SK-N-MC (cell line): ENCODE results near the gene GRIK2.

Experiments used
- EZH2 ChIP-seq: fragments of 200-600 bp; sonication (generic); IDR thresholded peaks from one replicate; pipeline ENCODE4 v1.6.1; 2017; ENCODE audit warnings: antibody characterized with exemption
- FOXP2 ChIP-seq: optimal IDR thresholded peaks from 2 replicates; pipeline ENCODE3; 2011; ENCODE audit warnings: mild to moderate bottlenecking, moderate library complexity; ENCODE audit not compliant: insufficient read depth; ENCODE audit errors: extremely low read length, control extremely low read depth
- POLR2AphosphoS5 ChIP-seq: IDR thresholded peaks from 2 replicates; pipeline ENCODE4 v1.6.1; 2012; ENCODE audit warnings: mild to moderate bottlenecking, low read depth, low read length, borderline replicate concordance

DNA sequence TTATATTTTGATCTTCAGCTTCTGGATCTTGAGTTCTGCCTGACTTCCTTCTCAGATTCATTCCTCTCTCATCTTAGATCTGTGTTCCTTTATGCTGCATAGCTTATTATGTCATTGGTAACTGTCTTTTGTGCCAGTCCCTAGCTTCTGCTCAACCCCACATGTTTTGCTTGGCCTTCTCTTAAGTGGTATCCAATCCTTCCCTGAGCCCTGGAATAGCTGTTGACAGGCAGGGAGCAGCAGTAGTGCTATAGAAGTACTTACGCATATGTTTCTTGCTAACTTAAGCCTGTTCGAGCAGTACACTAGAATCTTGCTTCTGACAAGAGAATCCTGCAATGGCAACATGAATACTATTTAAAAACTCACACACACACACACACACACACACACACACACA is 13.6 kb upstream of the GRIK2 start:
- TF ChIP-seq FOXP2 (no peak), EZH2 (no peak), POLR2AphosphoS5 (no peak)
